K562 (cell line): ENCODE measurements around the gene SPTBN4. TPM values are rescaled to one million over a fixed set of nuclear protein-coding genes. Genes with fewer than 3 reads are reported as not detected.

ENCODE experiments used
- ARID3B ChIP-seq: fragments of 250-450 bp; sonication (Bioruptor Pico); IDR thresholded peaks from 2 replicates; pipeline ENCODE4 v1.4.0; 2020; ENCODE audit warnings: borderline replicate concordance
- CAMTA2 ChIP-seq: fragments of 250-450 bp; sonication (Bioruptor Pico); conservative IDR thresholded peaks from 2 replicates; pipeline ENCODE4 v1.5.1; 2022
- CBX2 ChIP-seq: fragments of 200-600 bp; sonication (generic); IDR thresholded peaks from one replicate; pipeline ENCODE4 v1.6.1; 2012; ENCODE audit warnings: mild to moderate bottlenecking, low read length, inconsistent platforms; ENCODE audit not compliant: insufficient read depth, poor library complexity, severe bottlenecking
- COPS2 ChIP-seq: fragments of 450-650 bp; conservative IDR thresholded peaks from 2 replicates; pipeline ENCODE4 v1.6.1; 2016; ENCODE audit warnings: mild to moderate bottlenecking, moderate library complexity
- DACH1 ChIP-seq: fragments of 450-650 bp; IDR thresholded peaks from 2 replicates; pipeline ENCODE4 v1.6.1; 2018; ENCODE audit not compliant: partially characterized antibody
- EP400 ChIP-seq: fragments of 450-650 bp; IDR thresholded peaks from 2 replicates; pipeline ENCODE4 v1.6.1; 2017; ENCODE audit warnings: antibody characterized with exemption, mild to moderate bottlenecking, moderate library complexity
- FOXM1 ChIP-seq, 2 experiments: fragments of 450-650 bp in 1 of 2; sonication (generic) in 1 of 2; formaldehyde crosslinking in 1 of 2; IDR thresholded peaks; 2 replicates each; pipeline versions ENCODE4 v1.6.1 to v1.9.0; 2017 to 2022; ENCODE audit warnings: low read depth in 2 of 2, mild to moderate bottlenecking in 2 of 2, missing genetic modification reagents in 1 of 2, moderate library complexity in 1 of 2
- GABPB1 ChIP-seq: sonication (generic); formaldehyde crosslinking; IDR thresholded peaks from 2 replicates; pipeline ENCODE4 v1.8.0; 2022; ENCODE audit warnings: mild to moderate bottlenecking, missing genetic modification reagents
- GTF2A2 ChIP-seq: IDR thresholded peaks from 2 replicates; pipeline ENCODE4 v1.6.1; 2016; ENCODE audit warnings: mild to moderate bottlenecking, missing genetic modification characterization, missing compliant biosample characterization
- HNRNPL ChIP-seq: fragments of 200-400 bp; formaldehyde crosslinking; IDR thresholded peaks from 2 replicates; pipeline ENCODE4 v1.6.1; 2017; ENCODE audit warnings: low read depth, mild to moderate bottlenecking, low read length
- MAFF ChIP-seq: IDR thresholded peaks from 2 replicates; pipeline ENCODE4 v1.6.1; 2012; ENCODE audit warnings: low read length, improper control_type of control experiment
- NCOA4 ChIP-seq: fragments of 450-650 bp; IDR thresholded peaks from 2 replicates; pipeline ENCODE4 v1.6.1; 2018; ENCODE audit warnings: mild to moderate bottlenecking; ENCODE audit not compliant: partially characterized antibody
- POLR2AphosphoS5 ChIP-seq: IDR thresholded peaks from 2 replicates; pipeline ENCODE4 v1.6.1; 2011; ENCODE audit warnings: mild to moderate bottlenecking, low read depth, low read length, moderate library complexity; ENCODE audit not compliant: control insufficient read depth, insufficient read depth
- SMARCA5 ChIP-seq: fragments of 450-650 bp; IDR thresholded peaks from 2 replicates; pipeline ENCODE4 v1.6.1; 2016
- TCFL5 ChIP-seq: fragments of 250-450 bp; sonication (Bioruptor Pico); conservative IDR thresholded peaks from 2 replicates; pipeline ENCODE4 v1.6.1; 2021; ENCODE audit warnings: mild to moderate bottlenecking, moderate library complexity, matching md5 sums
- ZBTB1 ChIP-seq: sonication (generic); formaldehyde crosslinking; IDR thresholded peaks from 2 replicates; pipeline ENCODE4 v1.8.1; 2023; ENCODE audit warnings: missing genetic modification reagents, low read depth, mild to moderate bottlenecking, borderline replicate concordance
- ZKSCAN1 ChIP-seq: fragments of 150-350 bp; IDR thresholded peaks from 2 replicates; pipeline ENCODE4 v1.6.1; 2016; ENCODE audit warnings: low read depth, low read length
- ZKSCAN3 ChIP-seq: fragments of 250-450 bp; sonication (Bioruptor Pico); IDR thresholded peaks from 2 replicates; pipeline ENCODE4 v1.4.0; 2020
- ZNF24 ChIP-seq: fragments of 450-650 bp; IDR thresholded peaks from 2 replicates; pipeline ENCODE4 v1.6.1; 2016
- ZNF253 ChIP-seq: fragments of 250-450 bp; sonication (Bioruptor Pico); conservative IDR thresholded peaks from 2 replicates; pipeline ENCODE4 v1.6.1; 2021; ENCODE audit warnings: mild to moderate bottlenecking
- ZNF354B ChIP-seq: fragments of 250-450 bp; sonication (Bioruptor Pico); IDR thresholded peaks from 2 replicates; pipeline ENCODE4 v1.4.0; 2020
- ZNF76 ChIP-seq: fragments of 250-450 bp; sonication (Bioruptor Pico); IDR thresholded peaks from 2 replicates; pipeline ENCODE4 v1.4.0; 2020; ENCODE audit warnings: mild to moderate bottlenecking, moderate library complexity, borderline replicate concordance
- polyA plus RNA-seq, 8 experiments: library from polyadenylated mRNA; depleted of rRNA in 4 of 8; stranded (reverse) in 5 of 8; unstranded in 3 of 8; fragments of >200 nt; fragmentation: Nextera tagmentation in 2 of 8; fragmentation: Illumina TruSeq in 1 of 8; extraction: Ambion mirVana in 2 of 8; extraction: Trizol in 1 of 8; gene quantifications; 2 replicates each; pipeline versions ENCODE4 v1.2.1 to v1.2.3, GENCODE V29; 2011 to 2014; ENCODE audit warnings: inconsistent platforms in 1 of 8, missing spikeins in 1 of 8
- total RNA-seq, 7 experiments: library from RNA; depleted of rRNA in 6 of 7; stranded (reverse); fragments of >200 nt in 6 of 7; fragmentation: Illumina TruSeq in 2 of 7; extraction: Trizol in 2 of 7; gene quantifications; 2 replicates each; pipeline versions ENCODE4 v1.2.1 to v1.2.3, GENCODE V29; 2011 to 2021; ENCODE audit warnings: low replicate concordance in 1 of 7
- TF ChIP-seq, protein P1 (sequence below): fragments of 450-650 bp; IDR thresholded peaks from 2 replicates; pipeline ENCODE4 v1.6.1; 2016; ENCODE audit warnings: antibody characterized with exemption
- TF ChIP-seq, protein P2 (sequence below): fragments of 450-650 bp; IDR thresholded peaks from 2 replicates; pipeline ENCODE4 v1.6.1; 2014; ENCODE audit warnings: low read depth, mild to moderate bottlenecking, moderate library complexity, borderline replicate concordance
- TF ChIP-seq, protein P3 (sequence below): fragments of 450-650 bp; formaldehyde crosslinking; IDR thresholded peaks from 2 replicates; pipeline ENCODE4 v1.4.0; 2022; ENCODE audit warnings: mild to moderate bottlenecking, moderate library complexity

Gene SPTBN4
- total and polyA plus RNA-seq, 9 of the 15 experiments (the other 6 are each of a cell fraction or from before 2014, with no cell fraction given) = 0.01 to 1.5 (median 0.86) TPM

GRCh38 chr19:40465557-40466218, 1.1 kb upstream of the SPTBN4 start, which contains the start of gene BLVRB (continued):
- TF ChIP-seq, protein P1, sequence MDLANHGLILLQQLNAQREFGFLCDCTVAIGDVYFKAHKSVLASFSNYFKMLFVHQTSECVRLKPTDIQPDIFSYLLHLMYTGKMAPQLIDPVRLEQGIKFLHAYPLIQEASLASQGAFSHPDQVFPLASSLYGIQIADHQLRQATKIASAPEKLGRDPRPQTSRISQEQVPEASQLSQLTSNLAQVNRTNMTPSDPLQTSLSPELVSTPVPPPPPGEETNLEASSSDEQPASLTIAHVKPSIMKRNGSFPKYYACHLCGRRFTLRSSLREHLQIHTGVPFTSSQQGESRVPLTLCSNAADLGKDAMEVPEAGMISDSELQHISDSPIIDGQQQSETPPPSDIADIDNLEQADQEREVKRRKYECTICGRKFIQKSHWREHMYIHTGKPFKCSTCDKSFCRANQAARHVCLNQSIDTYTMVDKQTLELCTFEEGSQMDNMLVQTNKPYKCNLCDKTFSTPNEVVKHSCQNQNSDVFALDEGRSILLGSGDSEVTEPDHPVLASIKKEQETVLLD = peak; percentile 75; the same call in 1 of the 2 replicates
- TF ChIP-seq NCOA4 = no peak
- TF ChIP-seq SMARCA5 = no peak
- no peak for TF ChIP-seq CBX2
- TF ChIP-seq, protein P2, sequence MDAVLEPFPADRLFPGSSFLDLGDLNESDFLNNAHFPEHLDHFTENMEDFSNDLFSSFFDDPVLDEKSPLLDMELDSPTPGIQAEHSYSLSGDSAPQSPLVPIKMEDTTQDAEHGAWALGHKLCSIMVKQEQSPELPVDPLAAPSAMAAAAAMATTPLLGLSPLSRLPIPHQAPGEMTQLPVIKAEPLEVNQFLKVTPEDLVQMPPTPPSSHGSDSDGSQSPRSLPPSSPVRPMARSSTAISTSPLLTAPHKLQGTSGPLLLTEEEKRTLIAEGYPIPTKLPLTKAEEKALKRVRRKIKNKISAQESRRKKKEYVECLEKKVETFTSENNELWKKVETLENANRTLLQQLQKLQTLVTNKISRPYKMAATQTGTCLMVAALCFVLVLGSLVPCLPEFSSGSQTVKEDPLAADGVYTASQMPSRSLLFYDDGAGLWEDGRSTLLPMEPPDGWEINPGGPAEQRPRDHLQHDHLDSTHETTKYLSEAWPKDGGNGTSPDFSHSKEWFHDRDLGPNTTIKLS = 0 out of 2 replicates have a peak, but pooled peaks have one; percentile 19
- TF ChIP-seq ZBTB1 (CRISPR knock-in tag) = no peak
- no peak for TF ChIP-seq MAFF
- no peak for TF ChIP-seq GTF2A2 (tag)
- TF ChIP-seq CAMTA2 (CRISPR knock-in tag) = peak; percentile 89; the same call in 1 of the 2 replicates
- TF ChIP-seq TCFL5 (CRISPR knock-in tag) = no peak
- no peak for TF ChIP-seq ZKSCAN3
- TF ChIP-seq FOXM1 (IDR thresholded peaks at IDR 0.05; ENCODE audit: low read depth) = no peak
- TF ChIP-seq FOXM1 (CRISPR knock-in tag; IDR thresholded peaks at IDR 0.05; ENCODE audit: low read depth) = 0 out of 2 replicates have a peak, but pooled peaks have one; percentile 40
- peak; percentile 77 for TF ChIP-seq POLR2AphosphoS5
- TF ChIP-seq GABPB1 (CRISPR knock-in tag) = peak; percentile 35
- TF ChIP-seq ZNF354B (CRISPR knock-in tag) = no peak
- TF ChIP-seq EP400 = peak; percentile 47; the same call in 1 of the 2 replicates
- peak; percentile 82 for TF ChIP-seq HNRNPL
- no peak for TF ChIP-seq ZNF253 (CRISPR knock-in tag)
- no peak for TF ChIP-seq ZNF24
- 0 out of 2 replicates have a peak, but pooled peaks have one; percentile 18 for TF ChIP-seq ARID3B (CRISPR knock-in tag)
- TF ChIP-seq DACH1 = no peak
- no peak for TF ChIP-seq ZNF76
- no peak for TF ChIP-seq COPS2
- TF ChIP-seq, protein P3, sequence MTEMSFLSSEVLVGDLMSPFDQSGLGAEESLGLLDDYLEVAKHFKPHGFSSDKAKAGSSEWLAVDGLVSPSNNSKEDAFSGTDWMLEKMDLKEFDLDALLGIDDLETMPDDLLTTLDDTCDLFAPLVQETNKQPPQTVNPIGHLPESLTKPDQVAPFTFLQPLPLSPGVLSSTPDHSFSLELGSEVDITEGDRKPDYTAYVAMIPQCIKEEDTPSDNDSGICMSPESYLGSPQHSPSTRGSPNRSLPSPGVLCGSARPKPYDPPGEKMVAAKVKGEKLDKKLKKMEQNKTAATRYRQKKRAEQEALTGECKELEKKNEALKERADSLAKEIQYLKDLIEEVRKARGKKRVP (CRISPR knock-in tag) = 0 out of 2 replicates have a peak, but pooled peaks have one; percentile 25
- no peak for TF ChIP-seq ZKSCAN1
